T-cell (primary cell): Measurements from ENCODE around the gene BRD3. TPM values are rescaled to one million over a fixed set of nuclear protein-coding genes. Genes with fewer than 3 reads are reported as not detected.

Experiments used
- ATAC-seq, 4 experiments: fragments of 200-7000 bp in 3 of 4; fragments of 150-1000 bp in 1 of 4; cut with Tn5 transposase; replicated peaks in 1 of 4; 1 replicate in 3 of 4; 2 replicates in 1 of 4; pipeline ENCODE4 v1.10.0; 2021; ENCODE audit warnings: moderate library complexity in 3 of 4, mild to moderate bottlenecking in 2 of 4, moderate number of reproducible peaks in 1 of 4
- CTCF ChIA-PET, 2 donors: fragments of 300-600 bp; sonication (Branson Sonifier 250); formaldehyde crosslinking; loops; one replicate each; lab custom pipeline; 2022; ENCODE audit warnings: antibody characterized with exemption in 2 of 2; lab: Charles Lee
- POLR2A ChIA-PET, 2 donors: fragments of 300-600 bp; sonication (Branson Sonifier 250); formaldehyde crosslinking; loops; one replicate each; lab custom pipeline; 2022; ENCODE audit warnings: antibody characterized with exemption in 2 of 2; lab: Charles Lee
- DNase-seq, 35 experiments: peaks; one replicate each; pipeline versions ENCODE4 v3.0.0 to v3.0.0-alpha.2; 2013 to 2023
- H3K27ac ChIP-seq: one replicate; pipeline ENCODE4 v1.5.1; 2013; ENCODE audit warnings: low read length
- H3K27me3 ChIP-seq, 2 experiments: replicated peaks in 1 of 2; 1 replicate in 1 of 2; 2 replicates in 1 of 2; pipeline versions ENCODE4 v1.6.1 to v1.7.0; 2013; ENCODE audit warnings: low read length in 1 of 2, mixed read lengths in 1 of 2; ENCODE audit not compliant: control insufficient read depth in 2 of 2, insufficient read depth in 2 of 2; ENCODE audit errors: extremely low read depth in 1 of 2
- H3K36me3 ChIP-seq, 2 donors: 1 replicate in 1 of 2; 2 replicates in 1 of 2; pipeline versions ENCODE4 v1.6.1 to v1.7.0; 2013; ENCODE audit warnings: low read length in 1 of 2; ENCODE audit not compliant: control insufficient read depth in 2 of 2, insufficient read depth in 1 of 2; ENCODE audit errors: extremely low read depth in 1 of 2
- H3K4me1 ChIP-seq, 2 experiments: 1 replicate in 1 of 2; 2 replicates in 1 of 2; pipeline versions ENCODE4 v1.6.1 to v1.7.0; 2013; ENCODE audit warnings: low read length in 2 of 2, mixed read lengths in 1 of 2; ENCODE audit not compliant: insufficient read depth in 2 of 2, control insufficient read depth in 1 of 2; ENCODE audit errors: extremely low read depth in 1 of 2
- H3K4me3 ChIP-seq, 2 donors: 1 replicate in 1 of 2; 2 replicates in 1 of 2; pipeline versions ENCODE4 v1.5.1 to v1.7.0; 2013; ENCODE audit warnings: mild to moderate bottlenecking in 2 of 2, low read length in 1 of 2, moderate library complexity in 1 of 2; ENCODE audit not compliant: control insufficient read depth in 1 of 2; ENCODE audit errors: extremely low read depth in 1 of 2
- H3K9me3 ChIP-seq: 2 replicates; pipeline ENCODE4 v1.7.0; 2013
- H3K27ac Mint-ChIP-seq, 2 donors: one replicate each; pipeline ENCODE4 v1.8.0; 2020 to 2021; ENCODE audit warnings: mild to moderate bottlenecking in 2 of 2, mixed read lengths in 2 of 2
- H3K27me3 Mint-ChIP-seq, 2 donors: one replicate each; pipeline ENCODE4 v1.8.0; 2021 to 2022; ENCODE audit warnings: mixed read lengths in 2 of 2
- H3K36me3 Mint-ChIP-seq: one replicate; pipeline ENCODE4 v1.8.0; 2021; ENCODE audit warnings: mixed read lengths
- H3K4me1 Mint-ChIP-seq, 3 donors: one replicate each; pipeline ENCODE4 v1.8.0; 2020 to 2022; ENCODE audit warnings: mixed read lengths in 3 of 3, mild to moderate bottlenecking in 1 of 3
- H3K4me3 Mint-ChIP-seq, 3 donors: one replicate each; pipeline ENCODE4 v1.8.0; 2020 to 2022; ENCODE audit warnings: mild to moderate bottlenecking in 3 of 3, mixed read lengths in 3 of 3, moderate library complexity in 3 of 3
- H3K9me3 Mint-ChIP-seq, 3 donors: one replicate each; pipeline ENCODE4 v1.8.0; 2020 to 2022; ENCODE audit warnings: mixed read lengths in 3 of 3
- WGBS: methylation state at CpG from one replicate; pipeline ENCODE4 v1.1.5; 2013; ENCODE audit warnings: missing lambda C conversion rate; ENCODE audit not compliant: insufficient coverage; 5-methylcytosine and 5-hydroxymethylcytosine counted together
- total RNA-seq, 35 experiments: library from RNA in 6 of 35; stranded (reverse) in 6 of 35; fragments of 120-200 nt in 1 of 35; gene quantifications; one replicate each; pipeline versions ENCODE4 v1.2.1 to v1.2.4 and lab custom pipeline; 2013 to 2026

Gene BRD3
- total RNA-seq, 5 donors from 2014 or later (not counting 1 experiment from before 2014, with no cell fraction given), result 33.7 to 63.7 (median 58.2) TPM

- Mint-ChIP-seq H3K36me3 (peaks cover 16% of the 10 kb centered on the region), H3K9me3 (no peaks in the 10 kb centered on the region), H3K4me1 (peaks cover 9 to 13% (median 10%) of the 10 kb centered on the region in 3 donors), H3K27ac (no peak overlapping the region), H3K27me3 (no peaks in the 10 kb centered on the region), H3K4me3 (no peak overlapping the region)
- Histone ChIP-seq H3K4me3 (no peak overlapping the region), H3K4me1 (peaks cover 0 to 28% of the 10 kb centered on the region in 2 experiments), H3K36me3 (peaks cover 15 to 51% of the 10 kb centered on the region in 2 donors), H3K9me3 (no peaks in the 10 kb centered on the region), H3K27me3 (no peaks in the 10 kb centered on the region), H3K27ac (no peak overlapping the region)
- CTCF ChIA-PET, result no interaction called here
- ATAC-seq (no peak), DNase-seq (no peak)
- POLR2A ChIA-PET, result no interaction called here
- WGBS, result 90% methylated on average over 12 of the region's 16 CpGs
Measured at GRCh38 chr9:134052941-134053340, 14.9 kb downstream of the BRD3 start.

GRCh38 chr9:134052491-134052890 is 15.3 kb downstream of the BRD3 start:
- DNase-seq, result no peak
- Histone ChIP-seq H3K27ac (no peak overlapping the region), H3K36me3 (peaks cover 16 to 54% of the 10 kb centered on the region in 2 donors)

GRCh38 chr9:134051319-134051718 is 16.5 kb downstream of the BRD3 start:
- no peaks in the 10 kb centered on the region for H3K27me3 Mint-ChIP-seq
- H3K4me1 Mint-ChIP-seq, result peaks cover 0 to 3% (median 3%) of the 10 kb centered on the region in 3 donors
- Histone ChIP-seq H3K27ac (no peak overlapping the region), H3K9me3 (no peaks in the 10 kb centered on the region), H3K4me1 (peaks cover 0 to 14% of the 10 kb centered on the region in 2 experiments), H3K36me3 (peaks cover 21 to 64% of the 10 kb centered on the region in 2 donors), H3K27me3 (no peaks in the 10 kb centered on the region), H3K4me3 (no peak overlapping the region)
- ChIA-PET POLR2A (interaction anchor here (0.5 to 0.6 kb wide), 2 partner anchors 85 to 561 kb away, joined by 3 to 7 read pairs; partner anchors contain the start of gene WDR5 (in 1 of the 2)), CTCF (interaction anchor here in 1 of 2 donors (0.6 kb wide), 1 partner anchor 17 kb away, joined by 3 read pairs; no protein-coding TSS in a partner anchor)
- H3K9me3 Mint-ChIP-seq, result no peaks in the 10 kb centered on the region
- ATAC-seq (no peak), DNase-seq (no peak)
- H3K27ac Mint-ChIP-seq, result no peak overlapping the region
- H3K36me3 Mint-ChIP-seq, result peaks cover 19% of the 10 kb centered on the region
- WGBS, result 90% methylated on average over 6 of the region's 16 CpGs
- H3K4me3 Mint-ChIP-seq, result no peak overlapping the region

More at GRCh38 chr9:134052491-134052890, 15.3 kb downstream of the BRD3 start:
- no peak overlapping the region for H3K27ac Mint-ChIP-seq
- H3K36me3 Mint-ChIP-seq, result peaks cover 18% of the 10 kb centered on the region
- ChIA-PET CTCF (no interaction called here), POLR2A (no interaction called here)
- Histone ChIP-seq H3K4me3 (no peak overlapping the region), H3K27me3 (no peaks in the 10 kb centered on the region), H3K4me1 (peaks cover 0 to 24% of the 10 kb centered on the region in 2 experiments), H3K9me3 (no peaks in the 10 kb centered on the region)
- WGBS, result 88% methylated on average over 3 of the region's 3 CpGs
- no peak for ATAC-seq
- H3K9me3 Mint-ChIP-seq, result no peaks in the 10 kb centered on the region
- H3K4me3 Mint-ChIP-seq, result no peak overlapping the region
- no peaks in the 10 kb centered on the region for H3K27me3 Mint-ChIP-seq
- H3K4me1 Mint-ChIP-seq, result peaks cover 8 to 12% (median 10%) of the 10 kb centered on the region in 3 donors

DNA sequence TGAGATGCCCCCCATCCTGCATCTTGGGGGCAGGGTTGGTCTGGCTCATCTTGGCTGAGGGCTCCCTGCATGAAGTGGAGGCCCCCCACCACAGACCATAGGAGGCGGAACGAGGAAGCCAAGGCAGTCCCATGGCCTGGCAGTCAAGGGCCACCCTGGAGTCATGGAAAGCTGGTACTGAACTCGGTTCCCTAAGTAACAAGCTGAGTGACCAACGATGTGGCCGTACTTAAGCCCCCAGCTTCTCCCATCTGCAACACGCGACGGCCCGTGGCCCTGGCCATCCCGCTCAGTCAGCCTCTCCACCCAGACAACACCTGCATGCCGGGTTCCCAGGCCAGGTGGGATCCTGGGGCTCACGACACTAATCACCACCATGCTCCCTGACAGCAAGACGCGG is 17.1 kb downstream of the BRD3 start:
- ATAC-seq, result no peak
- CTCF ChIA-PET, result interaction anchor here in 1 of 2 donors (0.6 kb wide), 1 partner anchor 258 kb away, joined by 4 read pairs; no protein-coding TSS in a partner anchor
- Mint-ChIP-seq H3K9me3 (no peaks in the 10 kb centered on the region), H3K36me3 (peaks cover 19% of the 10 kb centered on the region), H3K4me3 (no peak overlapping the region), H3K27me3 (no peaks in the 10 kb centered on the region), H3K27ac (no peak overlapping the region), H3K4me1 (no peaks in the 10 kb centered on the region)
- Histone ChIP-seq H3K4me1 (peaks cover 0 to 8% of the 10 kb centered on the region in 2 experiments), H3K27ac (no peak overlapping the region), H3K9me3 (no peaks in the 10 kb centered on the region), H3K36me3 (peaks cover 21 to 68% of the 10 kb centered on the region in 2 donors), H3K4me3 (no peak overlapping the region), H3K27me3 (no peaks in the 10 kb centered on the region)
- WGBS, result 91% methylated on average over 13 of the region's 14 CpGs
- no peak for DNase-seq
- POLR2A ChIA-PET, result no interaction called here

DNA sequence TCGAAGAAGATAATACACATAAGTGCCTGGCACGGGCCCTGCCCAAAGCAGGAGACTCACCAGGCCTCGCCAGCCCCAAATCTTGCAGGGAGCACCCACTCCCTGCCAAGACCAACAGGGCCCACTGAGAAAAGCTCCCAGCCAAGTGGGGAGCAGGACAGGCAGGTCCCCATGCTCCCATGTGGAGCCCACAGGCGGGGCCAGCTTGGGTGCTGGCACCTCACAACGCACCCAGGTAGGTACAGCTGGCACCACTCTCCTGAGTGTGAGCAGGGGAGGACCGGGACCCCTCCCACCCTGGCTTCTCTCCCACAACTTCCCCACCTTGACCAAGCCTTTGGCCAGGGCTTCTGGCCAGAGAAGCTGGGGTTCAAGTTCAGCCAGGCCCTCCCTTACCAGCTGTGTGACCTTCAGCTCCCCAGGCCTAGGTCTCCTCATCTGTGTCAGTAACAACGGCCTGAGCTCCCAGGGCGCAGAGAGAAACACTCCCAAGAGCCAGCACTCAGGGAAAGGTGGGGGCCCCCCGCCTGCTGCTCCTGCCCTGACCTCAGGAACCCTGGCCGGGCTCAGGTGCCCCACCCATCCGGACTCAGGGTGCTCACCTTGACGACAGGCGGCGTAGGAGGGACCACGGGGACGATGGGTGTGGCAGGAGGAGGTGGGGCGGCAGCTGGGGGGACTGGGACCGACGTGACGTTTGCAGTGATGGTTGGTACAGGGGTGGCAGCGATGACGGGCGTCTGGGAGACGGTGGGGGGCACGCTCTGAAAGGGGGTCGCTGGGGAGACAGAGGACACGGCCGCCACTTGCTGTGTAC is 17.8 kb downstream of the BRD3 start:
- Mint-ChIP-seq H3K9me3 (no peaks in the 10 kb centered on the region), H3K27ac (no peak overlapping the region), H3K4me1 (no peaks in the 10 kb centered on the region), H3K36me3 (peaks cover 19% of the 10 kb centered on the region), H3K27me3 (no peaks in the 10 kb centered on the region), H3K4me3 (no peak overlapping the region)
- ChIA-PET CTCF (interaction anchor here in 1 of 2 donors (0.6 kb wide), 1 partner anchor 257 kb away, joined by 4 read pairs; no protein-coding TSS in a partner anchor), POLR2A (no interaction called here)
- Histone ChIP-seq H3K27me3 (no peaks in the 10 kb centered on the region), H3K27ac (no peak overlapping the region), H3K36me3 (peaks cover 21 to 75% of the 10 kb centered on the region in 2 donors), H3K4me1 (peaks cover 0 to under 1% of the 10 kb centered on the region in 2 experiments), H3K9me3 (no peaks in the 10 kb centered on the region), H3K4me3 (no peak overlapping the region)
- no peak for DNase-seq
- no peak for ATAC-seq
- WGBS, result 93% methylated on average over 21 of the region's 28 CpGs

GRCh38 chr9:134049236-134049635 is 18.6 kb downstream of the BRD3 start:
- H3K36me3 Mint-ChIP-seq, result peaks cover 23% of the 10 kb centered on the region
- no peak overlapping the region for H3K27ac Mint-ChIP-seq
- no peaks in the 10 kb centered on the region for H3K27me3 ChIP-seq
- H3K4me1 Mint-ChIP-seq, result no peaks in the 10 kb centered on the region
- H3K4me1 ChIP-seq, result no peaks in the 10 kb centered on the region
- H3K36me3 ChIP-seq, result peaks cover 16 to 80% of the 10 kb centered on the region in 2 donors
- CTCF ChIA-PET, result no interaction called here
- DNase-seq, result no peak
- H3K9me3 ChIP-seq, result no peaks in the 10 kb centered on the region
- no peak overlapping the region for H3K4me3 Mint-ChIP-seq
- POLR2A ChIA-PET, result no interaction called here
- no peak overlapping the region for H3K4me3 ChIP-seq
- H3K27ac ChIP-seq, result no peak overlapping the region
- H3K9me3 Mint-ChIP-seq, result no peaks in the 10 kb centered on the region
- WGBS, result 97% methylated on average over 20 of the region's 20 CpGs
- H3K27me3 Mint-ChIP-seq, result no peaks in the 10 kb centered on the region
- ATAC-seq, result no peak
